Measurements from ENCODE around the gene GRAMD1A.
"Not testable (repeated sequence)": the region's sequence is repeated elsewhere in the genome, so short reads cannot be mapped to it uniquely, and the experiment has no call there.

The GRAMD1A gene

DNA sequence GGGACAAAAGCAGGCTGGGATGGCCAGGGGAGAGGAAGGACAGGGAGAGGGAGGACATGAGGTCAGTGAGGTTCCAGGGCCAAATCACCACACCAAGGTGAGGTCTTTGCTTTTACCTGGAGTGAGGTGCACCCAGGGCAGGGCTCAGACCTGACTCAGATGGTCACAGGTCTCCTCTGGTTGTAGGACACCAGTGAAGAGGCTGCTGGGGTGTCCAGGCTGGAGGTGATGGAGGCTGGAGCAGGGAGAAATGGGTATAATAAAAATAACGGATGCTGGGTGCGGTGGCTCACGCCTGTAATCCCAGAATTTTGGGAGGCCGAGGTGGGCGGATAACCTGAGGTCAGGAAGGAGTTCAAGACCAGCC, 6.9 kb downstream of the GRAMD1A start:
- Histone ChIP-seq H2BK15ac (ENCODE audit: low read length) (no peak overlapping the region), H3K79me1 (ENCODE audit: low read depth, low read length) (peaks cover 25% of the 10 kb centered on the region), H3K23ac (ENCODE audit: low read depth, low read length, poor library complexity) (peak overlapping the region; percentile 75), H2BK120ac (ENCODE audit: low read depth, low read length) (no peak overlapping the region), H4K91ac (ENCODE audit: low read depth, low read length, poor library complexity) (no peak overlapping the region), H3K27ac (replicated peaks; ENCODE audit: low read length) (no peak overlapping the region), H2AFZ (ENCODE audit: low read length) (no peak overlapping the region), H3K9ac (ENCODE audit: low read depth, low read length, poor library complexity) (no peak overlapping the region), H2BK5ac (ENCODE audit: low read length) (no peak overlapping the region), H2BK12ac (ENCODE audit: low read length) (no peak overlapping the region), H3K18ac (ENCODE audit: low read length) (no peak overlapping the region), H3K36me3 (replicated peaks in 1 of 2; ENCODE audit: control insufficient read depth in 2 of 2, insufficient read depth in 2 of 2, low read length in 2 of 2) (peaks cover 39 to 81% of the 10 kb centered on the region in 2 donors), H2AK5ac (ENCODE audit: low read depth, low read length) (no peak overlapping the region), H3K4me1 (ENCODE audit: control insufficient read depth in 2 of 2, insufficient read depth in 1 of 2, low read depth in 1 of 2, low read length in 2 of 2) (peaks cover 0 to 8% of the 10 kb centered on the region in 2 donors), H3K9me3 (replicated peaks in 1 of 2; ENCODE audit: control insufficient read depth in 2 of 2, insufficient read depth in 1 of 2, low read depth in 1 of 2, low read length in 2 of 2) (no peaks in the 10 kb centered on the region), H3K4me3 (ENCODE audit: low read length in 2 of 2) (no peak overlapping the region), H3K14ac (ENCODE audit: low read length) (peak overlapping the region; percentile 31), H3K4ac (ENCODE audit: low read length) (no peak overlapping the region), H3K27me3 (ENCODE audit: control insufficient read depth in 3 of 3, insufficient read depth in 3 of 3, low read depth in 1 of 3, low read length in 3 of 3) (no peaks in the 10 kb centered on the region), H3K4me2 (ENCODE audit: insufficient read depth, low read length, poor library complexity, severe bottlenecking) (no peak overlapping the region), H4K8ac (ENCODE audit: low read depth, low read length) (no peak overlapping the region)
- no peak for DNase-seq (ENCODE audit: low spot score)
- WGBS, 2 donors (ENCODE audit: extremely low coverage in 2 of 2, insufficient read length in 2 of 2, insufficient replicate concordance in 1 of 2): no CpG with 5 or more reads among the region's 5 CpGs

DNA sequence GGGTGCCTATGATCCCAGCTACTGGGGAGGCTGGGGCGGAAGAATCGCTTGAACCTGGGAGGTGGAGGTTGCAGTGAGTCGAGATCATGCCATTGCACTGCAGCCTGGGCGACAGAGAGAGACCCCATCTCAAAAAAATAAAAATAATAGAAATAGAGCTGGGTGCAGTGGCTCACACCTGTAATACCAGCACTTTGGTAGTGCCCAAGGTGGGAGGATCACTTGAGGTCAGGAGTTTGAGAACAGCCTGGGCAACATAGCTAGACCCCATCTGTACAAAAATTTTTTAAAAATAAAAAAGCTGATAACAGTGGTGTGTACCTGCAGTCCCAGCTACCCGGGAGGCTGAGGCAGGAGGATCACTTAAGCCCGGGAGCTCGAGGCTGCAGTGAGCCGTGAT, 7.3 kb downstream of the GRAMD1A start:
- H4K8ac ChIP-seq (ENCODE audit: low read depth, low read length): not testable (repeated sequence)

DNA sequence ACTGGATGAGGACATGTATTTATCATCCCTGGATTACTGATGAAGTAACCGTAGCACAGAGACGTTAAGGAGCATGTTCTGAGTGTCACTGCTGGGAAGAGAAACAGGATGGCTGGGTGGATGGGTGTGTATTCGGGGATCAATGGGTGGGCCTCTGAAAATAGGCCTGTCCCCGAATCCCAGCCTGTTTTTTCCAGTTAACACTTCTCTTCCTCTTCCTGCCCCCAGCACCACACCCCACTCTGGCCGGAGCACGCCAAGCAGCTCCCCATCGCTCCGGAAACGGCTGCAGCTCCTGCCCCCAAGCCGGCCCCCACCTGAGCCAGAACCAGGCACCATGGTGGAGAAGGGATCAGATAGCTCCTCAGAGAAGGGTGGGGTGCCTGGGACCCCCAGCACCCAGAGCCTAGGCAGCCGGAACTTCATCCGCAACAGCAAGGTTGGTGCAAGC, 8.8 kb downstream of the GRAMD1A start:
- no peak for DNase-seq (ENCODE audit: low spot score)
- H3K4ac ChIP-seq (ENCODE audit: low read length): no peak overlapping the region
- no CpG with 5 or more reads among the region's 12 CpGs for WGBS, 2 donors (ENCODE audit: extremely low coverage in 2 of 2, insufficient read length in 2 of 2, insufficient replicate concordance in 1 of 2)
- H2AFZ ChIP-seq (ENCODE audit: low read length): no peak overlapping the region
- H2BK5ac ChIP-seq (ENCODE audit: low read length): no peak overlapping the region
- H3K9ac ChIP-seq (ENCODE audit: low read depth, low read length, poor library complexity): no peak overlapping the region
- no peak overlapping the region for H3K27ac ChIP-seq (replicated peaks; ENCODE audit: low read length)
- peak overlapping the region; percentile 50 for H3K23ac ChIP-seq (ENCODE audit: low read depth, low read length, poor library complexity)
- H3K9me3 ChIP-seq (replicated peaks in 1 of 2; ENCODE audit: control insufficient read depth in 2 of 2, insufficient read depth in 1 of 2, low read depth in 1 of 2, low read length in 2 of 2): peaks cover 0 to 2% of the 10 kb centered on the region in 2 donors
- H3K4me1 ChIP-seq (ENCODE audit: control insufficient read depth in 2 of 2, insufficient read depth in 1 of 2, low read depth in 1 of 2, low read length in 2 of 2): no peaks in the 10 kb centered on the region
- H2BK120ac ChIP-seq (ENCODE audit: low read depth, low read length): no peak overlapping the region
- no peak overlapping the region for H4K8ac ChIP-seq (ENCODE audit: low read depth, low read length)
- no peak overlapping the region for H3K18ac ChIP-seq (ENCODE audit: low read length)
- H3K4me3 ChIP-seq (ENCODE audit: low read length in 2 of 2): no peak overlapping the region
- no peaks in the 10 kb centered on the region for H3K27me3 ChIP-seq (ENCODE audit: control insufficient read depth in 3 of 3, insufficient read depth in 3 of 3, low read depth in 1 of 3, low read length in 3 of 3)
- no peak overlapping the region for H2AK5ac ChIP-seq (ENCODE audit: low read depth, low read length)
- H2BK12ac ChIP-seq (ENCODE audit: low read length): no peak overlapping the region
- no peak overlapping the region for H2BK15ac ChIP-seq (ENCODE audit: low read length)
- H3K36me3 ChIP-seq (replicated peaks in 1 of 2; ENCODE audit: control insufficient read depth in 2 of 2, insufficient read depth in 2 of 2, low read length in 2 of 2): peaks cover 45 to 82% of the 10 kb centered on the region in 2 donors
- peaks cover 25% of the 10 kb centered on the region for H3K79me1 ChIP-seq (ENCODE audit: low read depth, low read length)
- no peak overlapping the region for H3K14ac ChIP-seq (ENCODE audit: low read length)
- no peak overlapping the region for H4K91ac ChIP-seq (ENCODE audit: low read depth, low read length, poor library complexity)
- no peak overlapping the region for H3K4me2 ChIP-seq (ENCODE audit: insufficient read depth, low read length, poor library complexity, severe bottlenecking)

More for the DNA sequence above, 7.3 kb downstream of the GRAMD1A start:
- H2BK15ac ChIP-seq (ENCODE audit: low read length); H3K4ac ChIP-seq (ENCODE audit: low read length); DNase-seq (ENCODE audit: low spot score); H3K4me3 ChIP-seq (ENCODE audit: low read length in 2 of 2); H3K4me1 ChIP-seq (ENCODE audit: control insufficient read depth in 2 of 2, insufficient read depth in 1 of 2, low read depth in 1 of 2, low read length in 2 of 2); H2AK5ac ChIP-seq (ENCODE audit: low read depth, low read length); H2BK12ac ChIP-seq (ENCODE audit: low read length); H3K23ac ChIP-seq (ENCODE audit: low read depth, low read length, poor library complexity); H4K91ac ChIP-seq (ENCODE audit: low read depth, low read length, poor library complexity); H3K9me3 ChIP-seq (replicated peaks in 1 of 2; ENCODE audit: control insufficient read depth in 2 of 2, insufficient read depth in 1 of 2, low read depth in 1 of 2, low read length in 2 of 2); H3K14ac ChIP-seq (ENCODE audit: low read length); H3K27me3 ChIP-seq (ENCODE audit: control insufficient read depth in 3 of 3, insufficient read depth in 3 of 3, low read depth in 1 of 3, low read length in 3 of 3); H3K18ac ChIP-seq (ENCODE audit: low read length); H3K4me2 ChIP-seq (ENCODE audit: insufficient read depth, low read length, poor library complexity, severe bottlenecking); H2BK120ac ChIP-seq (ENCODE audit: low read depth, low read length); H3K9ac ChIP-seq (ENCODE audit: low read depth, low read length, poor library complexity); H3K27ac ChIP-seq (replicated peaks; ENCODE audit: low read length); H2AFZ ChIP-seq (ENCODE audit: low read length); H2BK5ac ChIP-seq (ENCODE audit: low read length): not testable (repeated sequence)
- Histone ChIP-seq H3K79me1 (ENCODE audit: low read depth, low read length) (peaks cover 23% of the 10 kb centered on the region), H3K36me3 (replicated peaks in 1 of 2; ENCODE audit: control insufficient read depth in 2 of 2, insufficient read depth in 2 of 2, low read length in 2 of 2) (peaks cover 40 to 82% of the 10 kb centered on the region in 2 donors)
- no CpG with 5 or more reads among the region's 8 CpGs for WGBS, 2 donors (ENCODE audit: extremely low coverage in 2 of 2, insufficient read length in 2 of 2, insufficient replicate concordance in 1 of 2)

DNA sequence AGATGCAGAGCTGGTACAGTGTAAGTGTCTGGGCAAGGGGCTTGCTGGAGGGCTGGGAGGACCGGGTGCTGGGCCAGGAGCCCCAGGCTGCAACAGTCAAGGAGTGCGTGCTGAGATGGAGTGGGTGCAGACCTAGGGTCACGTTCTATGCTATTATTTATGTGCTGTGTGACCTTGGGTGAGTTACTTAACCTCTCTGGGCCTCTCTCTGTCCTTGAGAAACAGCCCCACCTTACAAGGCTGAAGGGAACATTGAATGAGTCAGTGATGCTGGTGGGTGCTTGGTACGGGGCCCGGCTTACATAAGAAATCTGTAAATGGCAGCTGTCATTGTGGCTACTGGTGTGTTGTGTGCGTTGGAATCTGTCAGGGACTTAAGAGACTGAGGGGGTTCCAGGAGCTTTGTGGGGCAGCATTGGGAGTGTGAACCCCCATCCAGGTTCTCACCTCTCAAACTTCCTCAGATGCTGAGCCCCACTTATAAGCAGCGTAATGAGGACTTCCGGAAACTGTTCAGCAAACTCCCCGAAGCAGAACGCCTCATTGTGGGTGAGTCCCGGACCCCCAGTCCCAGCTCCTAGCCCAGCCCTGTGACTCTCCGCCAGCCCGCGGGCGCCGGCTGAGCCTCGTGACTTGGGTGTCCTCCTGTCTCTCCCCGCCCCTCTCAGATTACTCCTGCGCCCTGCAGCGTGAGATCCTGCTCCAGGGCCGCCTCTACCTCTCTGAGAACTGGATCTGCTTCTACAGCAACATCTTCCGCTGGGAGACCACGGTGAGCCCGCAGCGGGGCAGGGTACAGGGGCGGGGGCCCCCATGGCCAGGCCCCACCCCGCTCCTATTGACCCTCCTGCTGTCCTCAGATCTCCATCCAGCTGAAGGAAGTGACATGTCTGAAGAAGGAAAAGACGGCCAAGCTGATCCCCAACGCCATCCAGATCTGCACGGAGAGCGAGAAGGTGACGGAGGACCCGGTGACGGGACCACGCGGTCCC, 9.6 kb downstream of the GRAMD1A start:
- Histone ChIP-seq H3K4me1 (ENCODE audit: control insufficient read depth in 2 of 2, insufficient read depth in 1 of 2, low read depth in 1 of 2, low read length in 2 of 2) (no peaks in the 10 kb centered on the region), H4K8ac (ENCODE audit: low read depth, low read length) (no peak overlapping the region), H3K23ac (ENCODE audit: low read depth, low read length, poor library complexity) (no peak overlapping the region), H2BK120ac (ENCODE audit: low read depth, low read length) (no peak overlapping the region), H2BK15ac (ENCODE audit: low read length) (no peak overlapping the region), H2AK5ac (ENCODE audit: low read depth, low read length) (no peak overlapping the region), H3K4me2 (ENCODE audit: insufficient read depth, low read length, poor library complexity, severe bottlenecking) (no peak overlapping the region), H3K27me3 (ENCODE audit: control insufficient read depth in 3 of 3, insufficient read depth in 3 of 3, low read depth in 1 of 3, low read length in 3 of 3) (no peaks in the 10 kb centered on the region), H2BK12ac (ENCODE audit: low read length) (no peak overlapping the region), H3K18ac (ENCODE audit: low read length) (no peak overlapping the region), H3K4me3 (ENCODE audit: low read length in 2 of 2) (no peak overlapping the region), H2BK5ac (ENCODE audit: low read length) (no peak overlapping the region), H3K14ac (ENCODE audit: low read length) (no peak overlapping the region), H3K4ac (ENCODE audit: low read length) (no peak overlapping the region), H3K9ac (ENCODE audit: low read depth, low read length, poor library complexity) (no peak overlapping the region), H3K79me1 (ENCODE audit: low read depth, low read length) (peaks cover 20% of the 10 kb centered on the region), H2AFZ (ENCODE audit: low read length) (no peak overlapping the region), H3K9me3 (replicated peaks in 1 of 2; ENCODE audit: control insufficient read depth in 2 of 2, insufficient read depth in 1 of 2, low read depth in 1 of 2, low read length in 2 of 2) (peaks cover 0 to 2% of the 10 kb centered on the region in 2 donors), H3K36me3 (replicated peaks in 1 of 2; ENCODE audit: control insufficient read depth in 2 of 2, insufficient read depth in 2 of 2, low read length in 2 of 2) (peaks cover 52 to 82% of the 10 kb centered on the region in 2 donors), H3K27ac (replicated peaks; ENCODE audit: low read length) (no peak overlapping the region), H4K91ac (ENCODE audit: low read depth, low read length, poor library complexity) (no peak overlapping the region)
- DNase-seq (ENCODE audit: low spot score): no peak
- WGBS, 2 donors (ENCODE audit: extremely low coverage in 2 of 2, insufficient read length in 2 of 2, insufficient replicate concordance in 1 of 2): no CpG with 5 or more reads among the region's 36 CpGs

Measured in neuronal stem cell (in vitro differentiated cells).